PC-3 (cell line): Measurements from ENCODE around the gene UTRN. TPM values are rescaled to one million over a fixed set of nuclear protein-coding genes. Genes with fewer than 3 reads are reported as not detected.

Source experiments
- ATAC-seq: fragments of 200-7000 bp; cut with Tn5 transposase; 2 replicates; pipeline ENCODE4 v1.9.1; 2020; ENCODE audit warnings: mild to moderate bottlenecking, moderate library complexity
- BruUV-seq: library from RNA; stranded (reverse); fragments of 400-500 nt; replicated peaks from 2 replicates; lab custom pipeline; 2021; lab: Mats Ljungman, UMichigan
- CTCF ChIA-PET: fragments of 300-600 bp; sonication (Branson Sonifier 250); formaldehyde crosslinking; loops from one replicate; lab custom pipeline; 2022; ENCODE audit warnings: antibody characterized with exemption; lab: Charles Lee
- POLR2A ChIA-PET: fragments of 300-600 bp; sonication (Branson Sonifier 250); formaldehyde crosslinking; loops from one replicate; lab custom pipeline; 2022; ENCODE audit warnings: antibody characterized with exemption; ENCODE audit not compliant: unreplicated experiment; lab: Charles Lee
- DNase-seq: peaks from one replicate; pipeline ENCODE4 v3.0.0-alpha.2; 2015
- H2AFZ ChIP-seq: fragments of 300-600 bp; sonication (generic); 2 replicates; pipeline ENCODE4 v1.6.0; 2016; ENCODE audit warnings: antibody characterized with exemption, low read length
- H3F3A ChIP-seq: fragments of 300-600 bp; sonication (generic); one replicate; pipeline ENCODE4 v1.6.0; 2017; ENCODE audit warnings: antibody characterized with exemption, low read length, control low read depth, mild to moderate bottlenecking; ENCODE audit not compliant: unreplicated experiment
- H3K27ac ChIP-seq: fragments of 300-600 bp; sonication (generic); 2 replicates; pipeline ENCODE4 v1.5.1; 2016; ENCODE audit warnings: mild to moderate bottlenecking, low read length
- H3K27me3 ChIP-seq: fragments of 300-600 bp; sonication (generic); 2 replicates; pipeline ENCODE4 v1.6.1; 2016; ENCODE audit warnings: low read length, mixed read lengths
- H3K36me3 ChIP-seq: fragments of 300-600 bp; sonication (generic); 2 replicates; pipeline ENCODE4 v1.6.1; 2016; ENCODE audit warnings: low read depth, mixed run types, low read length, mixed read lengths
- H3K4me1 ChIP-seq: fragments of 300-600 bp; sonication (generic); 2 replicates; pipeline ENCODE4 v1.5.1; 2016; ENCODE audit warnings: low read length; ENCODE audit not compliant: insufficient read depth
- H3K4me2 ChIP-seq: fragments of 300-600 bp; sonication (generic); 2 replicates; pipeline ENCODE4 v1.6.0; 2016; ENCODE audit warnings: low read length
- H3K4me3 ChIP-seq: fragments of 300-600 bp; sonication (generic); 2 replicates; pipeline ENCODE4 v1.5.1; 2016; ENCODE audit warnings: mild to moderate bottlenecking, low read length, mixed read lengths
- H3K79me2 ChIP-seq: fragments of 300-600 bp; sonication (generic); 2 replicates; pipeline ENCODE4 v1.6.1; 2017; ENCODE audit warnings: low read length, mixed read lengths
- H3K9ac ChIP-seq: fragments of 300-600 bp; sonication (generic); 2 replicates; pipeline ENCODE4 v1.6.0; 2016; ENCODE audit warnings: mild to moderate bottlenecking, low read length
- H3K9me2 ChIP-seq: fragments of 300-600 bp; sonication (generic); replicated peaks from 2 replicates; pipeline ENCODE4 v1.6.1; 2016; ENCODE audit warnings: mixed run types, low read length, mixed read lengths
- H3K9me3 ChIP-seq: fragments of 300-600 bp; sonication (generic); 2 replicates; pipeline ENCODE4 v1.6.1; 2016; ENCODE audit warnings: low read length, mixed read lengths
- H4K20me1 ChIP-seq: fragments of 300-600 bp; sonication (generic); 2 replicates; pipeline ENCODE4 v1.6.1; 2016; ENCODE audit warnings: low read length, mixed read lengths
- EZH2 ChIP-seq: fragments of 300-600 bp; sonication (generic); IDR thresholded peaks from one replicate; pipeline ENCODE4 v1.6.1; 2017; ENCODE audit warnings: antibody characterized with exemption, mild to moderate bottlenecking, low read length; ENCODE audit not compliant: unreplicated experiment
- EZH2phosphoT487 ChIP-seq: fragments of 300-600 bp; sonication (generic); IDR thresholded peaks from 2 replicates; pipeline ENCODE4 v1.6.1; 2018; ENCODE audit warnings: mild to moderate bottlenecking, antibody characterized with exemption, low read length, borderline replicate concordance
- intact Hi-C: fragments of 100-400 bp; cut with micrococcal nuclease; formaldehyde crosslinking; loops from 2 replicates; pipeline ENCODE4 v1.9.0; 2023
- total RNA-seq: library from RNA; depleted of rRNA; stranded (reverse); fragments of >200 nt; gene quantifications from 2 replicates; pipeline ENCODE4 v1.2.3, GENCODE V29; 2014
- TF ChIP-seq, protein P1 (sequence below): fragments of 300-600 bp; sonication (generic); conservative IDR thresholded peaks from 2 replicates; pipeline ENCODE4 v1.5.1; 2017; ENCODE audit warnings: antibody characterized with exemption, low read depth, mild to moderate bottlenecking, low read length

Gene UTRN
- total RNA-seq, 1 experiment from 2014 or later: 58.3 TPM

DNA sequence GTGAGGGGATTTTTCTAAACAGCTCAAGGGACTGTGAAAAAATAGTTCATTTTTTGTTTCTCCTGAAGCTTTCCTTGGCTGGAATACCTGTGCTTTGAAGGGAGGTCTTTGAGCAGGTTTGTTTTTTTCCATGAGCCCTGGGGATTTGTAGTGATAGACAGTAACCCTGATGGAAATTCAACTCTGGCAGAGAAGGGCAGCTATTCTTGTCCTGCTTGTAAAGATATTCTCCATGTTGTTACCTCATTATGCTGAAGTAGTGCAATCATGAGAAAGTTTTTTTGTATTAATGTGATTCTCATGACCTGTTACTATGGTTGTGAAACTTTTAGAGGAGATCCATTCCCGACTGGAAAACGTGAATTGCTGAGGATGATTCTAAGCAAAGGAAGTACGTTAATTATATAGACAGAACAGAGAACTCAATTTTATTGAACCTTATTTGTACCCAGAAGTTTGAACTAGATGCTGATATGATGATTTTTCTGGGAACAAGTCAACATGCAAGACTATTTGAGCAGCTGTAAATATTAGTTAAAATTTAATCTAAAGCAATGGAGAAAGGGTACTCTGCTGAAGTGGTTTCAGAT, 12.5 kb downstream of the UTRN start:
- peaks cover 44% of the 10 kb centered on the region for H3K4me1 ChIP-seq
- H3K79me2 ChIP-seq: peaks cover 42% of the 10 kb centered on the region
- CTCF ChIA-PET: no interaction called here
- no peak overlapping the region for H3K4me3 ChIP-seq
- H3K27me3 ChIP-seq: no peaks in the 10 kb centered on the region
- DNase-seq (no peak), ATAC-seq (no peak)
- H3K36me3 ChIP-seq: peaks cover 11% of the 10 kb centered on the region; the same call in 1 of the 2 replicates
- H3F3A ChIP-seq: peaks cover 5% of the 10 kb centered on the region
- H3K9me2 ChIP-seq: no peaks in the 10 kb centered on the region
- no peaks in the 10 kb centered on the region for H3K9me3 ChIP-seq
- H3K4me2 ChIP-seq: peak overlapping the region; percentile 12; the same call in 1 of the 2 replicates
- H3K9ac ChIP-seq: no peak overlapping the region
- no peak overlapping the region for H2AFZ ChIP-seq
- no TSS peak for BruUV-seq
- H4K20me1 ChIP-seq: no peaks in the 10 kb centered on the region
- H3K27ac ChIP-seq: peak overlapping the region; percentile 31; the same call in 1 of the 2 replicates
- intact Hi-C loops: no loop called here
- TF ChIP-seq, protein P1, sequence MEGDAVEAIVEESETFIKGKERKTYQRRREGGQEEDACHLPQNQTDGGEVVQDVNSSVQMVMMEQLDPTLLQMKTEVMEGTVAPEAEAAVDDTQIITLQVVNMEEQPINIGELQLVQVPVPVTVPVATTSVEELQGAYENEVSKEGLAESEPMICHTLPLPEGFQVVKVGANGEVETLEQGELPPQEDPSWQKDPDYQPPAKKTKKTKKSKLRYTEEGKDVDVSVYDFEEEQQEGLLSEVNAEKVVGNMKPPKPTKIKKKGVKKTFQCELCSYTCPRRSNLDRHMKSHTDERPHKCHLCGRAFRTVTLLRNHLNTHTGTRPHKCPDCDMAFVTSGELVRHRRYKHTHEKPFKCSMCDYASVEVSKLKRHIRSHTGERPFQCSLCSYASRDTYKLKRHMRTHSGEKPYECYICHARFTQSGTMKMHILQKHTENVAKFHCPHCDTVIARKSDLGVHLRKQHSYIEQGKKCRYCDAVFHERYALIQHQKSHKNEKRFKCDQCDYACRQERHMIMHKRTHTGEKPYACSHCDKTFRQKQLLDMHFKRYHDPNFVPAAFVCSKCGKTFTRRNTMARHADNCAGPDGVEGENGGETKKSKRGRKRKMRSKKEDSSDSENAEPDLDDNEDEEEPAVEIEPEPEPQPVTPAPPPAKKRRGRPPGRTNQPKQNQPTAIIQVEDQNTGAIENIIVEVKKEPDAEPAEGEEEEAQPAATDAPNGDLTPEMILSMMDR: no peak
- TF ChIP-seq EZH2 (no peak), EZH2phosphoT487 (no peak)
- POLR2A ChIA-PET: interaction anchor here (0.6 kb wide), 1 partner anchor 7 kb away, joined by 3 read pairs; no protein-coding TSS in a partner anchor

DNA sequence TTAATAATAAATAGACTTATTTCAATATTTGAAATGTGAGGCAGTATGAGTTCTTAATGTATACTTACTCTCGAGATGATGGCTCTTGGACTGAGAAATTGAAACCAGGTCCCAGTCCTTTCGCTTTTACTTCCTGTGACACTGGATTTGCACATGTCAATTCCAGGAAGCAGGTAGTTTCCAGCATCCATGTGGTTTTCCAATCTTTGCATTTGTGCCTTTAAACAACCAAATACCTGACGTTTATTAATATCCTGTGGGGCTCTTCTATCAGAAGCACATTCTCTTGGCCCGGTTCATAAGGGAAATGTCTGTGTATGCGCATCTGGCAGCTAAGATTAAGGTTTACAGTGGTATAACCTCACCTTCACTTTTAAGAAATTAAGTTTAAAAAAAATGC, 13.1 kb downstream of the UTRN start:
- H4K20me1 ChIP-seq: no peaks in the 10 kb centered on the region
- ATAC-seq (no peak), DNase-seq (no peak)
- H3K27ac ChIP-seq: no peak overlapping the region
- no peak overlapping the region for H3K4me3 ChIP-seq
- intact Hi-C loops: no loop called here
- peaks cover 11% of the 10 kb centered on the region; the same call in 1 of the 2 replicates for H3K36me3 ChIP-seq
- POLR2A ChIA-PET: no interaction called here
- no peak for TF ChIP-seq EZH2phosphoT487
- H3K27me3 ChIP-seq: no peaks in the 10 kb centered on the region
- BruUV-seq: no TSS peak
- no peak overlapping the region for H3K4me2 ChIP-seq
- no peaks in the 10 kb centered on the region for H3K9me3 ChIP-seq
- H3K9ac ChIP-seq: no peak overlapping the region
- CTCF ChIA-PET: no interaction called here
- H3K4me1 ChIP-seq: peaks cover 39% of the 10 kb centered on the region
- no peak overlapping the region for H2AFZ ChIP-seq
- peaks cover 5% of the 10 kb centered on the region for H3F3A ChIP-seq
- H3K79me2 ChIP-seq: peaks cover 42% of the 10 kb centered on the region
- H3K9me2 ChIP-seq: no peaks in the 10 kb centered on the region

DNA sequence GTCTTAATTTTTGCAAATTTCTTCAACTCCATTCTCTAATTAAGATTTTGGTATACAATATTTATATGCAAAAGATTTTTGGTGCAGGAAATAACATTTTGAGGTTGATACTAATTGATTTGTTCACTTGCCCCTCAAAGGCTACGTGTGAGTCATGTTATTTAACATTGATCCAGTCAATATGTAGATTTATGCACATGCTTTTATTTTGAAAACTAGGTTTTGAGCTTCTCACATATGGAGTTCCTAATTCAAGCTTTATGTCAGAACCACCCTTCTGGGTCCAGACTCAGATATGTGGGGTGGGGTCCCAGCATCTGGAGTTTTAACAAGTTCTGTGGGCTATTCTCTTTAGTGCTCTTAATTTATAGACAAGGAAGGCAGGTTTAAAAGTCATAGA, 13.8 kb downstream of the UTRN start:
- no peaks in the 10 kb centered on the region for H3K27me3 ChIP-seq
- no peak overlapping the region for H3K4me2 ChIP-seq
- H2AFZ ChIP-seq: no peak overlapping the region
- no peaks in the 10 kb centered on the region for H3K9me3 ChIP-seq
- no peak overlapping the region for H3K27ac ChIP-seq
- TF ChIP-seq EZH2phosphoT487 (no peak), EZH2 (no peak)
- TF ChIP-seq, protein P1: no peak
- H3F3A ChIP-seq: no peaks in the 10 kb centered on the region
- ATAC-seq: no peak
- no peak for DNase-seq
- no peak overlapping the region for H3K9ac ChIP-seq
- BruUV-seq: no TSS peak
- H3K4me3 ChIP-seq: no peak overlapping the region
- H3K36me3 ChIP-seq: peaks cover 11% of the 10 kb centered on the region; the same call in 1 of the 2 replicates
- intact Hi-C loops: no loop called here
- H3K4me1 ChIP-seq: peaks cover 31% of the 10 kb centered on the region
- no peaks in the 10 kb centered on the region for H3K9me2 ChIP-seq
- ChIA-PET POLR2A (no interaction called here), CTCF (no interaction called here)
- H4K20me1 ChIP-seq: no peaks in the 10 kb centered on the region
- peaks cover 45% of the 10 kb centered on the region for H3K79me2 ChIP-seq
